Peyer's patch (tissue), 4 donors: ENCODE data around the gene RNU6-8. TPM values are rescaled to one million over a fixed set of nuclear protein-coding genes. Genes with fewer than 3 reads are reported as not detected.

Experiments used
- DNase-seq, 3 donors: peaks; one replicate each; pipeline ENCODE4 v3.0.0-alpha.2; 2017 to 2019
- H3K27ac ChIP-seq, 4 donors: fragments of 200-600 bp; sonication (generic); one replicate each; pipeline ENCODE4 v1.5.1; 2016 to 2019
- H3K27me3 ChIP-seq, 2 donors: fragments of 200-600 bp; sonication (generic); one replicate each; pipeline ENCODE4 v1.5.1; 2019
- H3K36me3 ChIP-seq, 3 donors: fragments of 200-600 bp; sonication (generic); one replicate each; pipeline ENCODE4 v1.5.1; 2016 to 2019
- H3K4me1 ChIP-seq, 4 donors: fragments of 200-600 bp; sonication (generic); one replicate each; pipeline ENCODE4 v1.5.1; 2016 to 2019
- H3K4me3 ChIP-seq, 4 donors: fragments of 200-600 bp; sonication (generic); 1 replicate in 3 of 4; 2 replicates in 1 of 4; pipeline ENCODE4 v1.5.1; 2016 to 2019; ENCODE audit warnings: mild to moderate bottlenecking in 1 of 4
- H3K9me3 ChIP-seq, 4 donors: fragments of 200-600 bp; sonication (generic); one replicate each; pipeline ENCODE4 v1.5.1; 2016 to 2019; ENCODE audit warnings: mild to moderate bottlenecking in 1 of 4
- CTCF ChIP-seq, 6 experiments: fragments of 450-650 bp in 4 of 6; fragments of 200-600 bp in 2 of 6; sonication (generic) in 1 of 6; IDR thresholded peaks; one replicate each; pipeline ENCODE4 v1.5.1; 2017 to 2019; ENCODE audit warnings: antibody characterized with exemption in 6 of 6, mild to moderate bottlenecking in 3 of 6, moderate library complexity in 1 of 6
- POLR2A ChIP-seq, 2 donors: fragments of 450-650 bp; IDR thresholded peaks; one replicate each; pipeline ENCODE4 v1.5.1; 2017; ENCODE audit warnings: antibody characterized with exemption in 2 of 2, mild to moderate bottlenecking in 2 of 2, moderate library complexity in 2 of 2
- total RNA-seq, 4 donors: library from RNA; depleted of rRNA; stranded (reverse); fragments of >200 nt; gene quantifications; one replicate each; pipeline ENCODE4 v1.1.0, GENCODE V29; 2016

RNU6-8 gene
- total RNA-seq, result not detected

- Histone ChIP-seq H3K27me3 (no peaks in the 10 kb centered on the region), H3K36me3 (no peaks in the 10 kb centered on the region), H3K4me1 (peaks cover 0 to 15% (median 0%) of the 10 kb centered on the region in 4 donors), H3K27ac (peak within 1 kb of the TSS; percentile 82 to 91 (median 88)), H3K9me3 (no peaks in the 10 kb centered on the region), H3K4me3 (peak within 1 kb of the TSS; percentile 61 to 72 (median 66))
- peak; percentile 89 to 95 (median 89) for DNase-seq
- TF ChIP-seq CTCF (IDR thresholded peaks at IDR 0.05) (peak in 1 of 6 experiments; percentile 18), POLR2A (IDR thresholded peaks at IDR 0.05) (peak; percentile 36 to 38)
These were observed at the start of gene RNU6-8 for GRCh38 chr14:32202998-32203882. Gene RNU6-8 (minus strand): TSS chr14:32203269.

- peaks cover 0 to 10% (median 0%) of the 10 kb centered on the region in 4 donors for H3K4me1 ChIP-seq
- TF ChIP-seq CTCF (IDR thresholded peaks at IDR 0.05) (peak; percentile 43 to 95 (median 88)), POLR2A (IDR thresholded peaks at IDR 0.05) (no peak)
- H3K4me3 ChIP-seq, result no peak overlapping the region
- H3K36me3 ChIP-seq, result no peaks in the 10 kb centered on the region
- DNase-seq, result peak in 2 of 3 donors; percentile 49 to 73
- H3K27ac ChIP-seq, result no peak overlapping the region
- no peaks in the 10 kb centered on the region for H3K9me3 ChIP-seq
- H3K27me3 ChIP-seq, result no peaks in the 10 kb centered on the region
These were observed 49.1 kb upstream of the RNU6-8 start for GRCh38 chr14:32252030-32252670.

- no peak overlapping the region for H3K27ac ChIP-seq
- TF ChIP-seq POLR2A (IDR thresholded peaks at IDR 0.05) (no peak), CTCF (IDR thresholded peaks at IDR 0.05) (no peak)
These were observed 48.5 kb upstream of the RNU6-8 start for GRCh38 chr14:32251530-32251929.

GRCh38 chr14:32250681-32251080 lies 47.6 kb upstream of the RNU6-8 start:
- H3K9me3 ChIP-seq, result no peaks in the 10 kb centered on the region
- no peak for DNase-seq

More at GRCh38 chr14:32251530-32251929, 48.5 kb upstream of the RNU6-8 start:
- Histone ChIP-seq H3K4me3 (no peak overlapping the region), H3K4me1 (peaks cover 0 to 10% (median 0%) of the 10 kb centered on the region in 4 donors), H3K36me3 (no peaks in the 10 kb centered on the region), H3K9me3 (no peaks in the 10 kb centered on the region), H3K27me3 (no peaks in the 10 kb centered on the region)
- no peak for DNase-seq

GRCh38 chr14:32249780-32250179 lies 46.7 kb upstream of the RNU6-8 start:
- H3K36me3 ChIP-seq, result no peaks in the 10 kb centered on the region
- DNase-seq, result no peak
- H3K9me3 ChIP-seq, result no peaks in the 10 kb centered on the region
- no peak for TF ChIP-seq POLR2A (IDR thresholded peaks at IDR 0.05)
- no peak for TF ChIP-seq CTCF (IDR thresholded peaks at IDR 0.05)
- no peaks in the 10 kb centered on the region for H3K27me3 ChIP-seq
- peaks cover 0 to 5% (median 0%) of the 10 kb centered on the region in 4 donors for H3K4me1 ChIP-seq
- H3K4me3 ChIP-seq, result no peak overlapping the region
- H3K27ac ChIP-seq, result no peak overlapping the region

More at GRCh38 chr14:32250681-32251080, 47.6 kb upstream of the RNU6-8 start:
- Histone ChIP-seq H3K4me3 (no peak overlapping the region), H3K36me3 (no peaks in the 10 kb centered on the region), H3K27me3 (no peaks in the 10 kb centered on the region), H3K4me1 (peaks cover 0 to 10% (median 0%) of the 10 kb centered on the region in 4 donors), H3K27ac (no peak overlapping the region)
- TF ChIP-seq CTCF (IDR thresholded peaks at IDR 0.05) (no peak), POLR2A (IDR thresholded peaks at IDR 0.05) (no peak)
